Coronary artery (tissue), 2 donors: ENCODE data around the gene FOXP4.

Experiments
- DNase-seq: peaks from one replicate; pipeline ENCODE4 v3.0.0-alpha.2; 2017; ENCODE audit warnings: low spot score
- H3K27ac ChIP-seq, 2 donors: fragments of 200-600 bp; sonication (generic); one replicate each; pipeline ENCODE4 v1.5.1; 2016 to 2019
- H3K4me3 ChIP-seq: fragments of 200-600 bp; sonication (generic); 2 replicates; pipeline ENCODE4 v1.5.1; 2016; ENCODE audit warnings: mild to moderate bottlenecking, moderate library complexity
- CTCF ChIP-seq: fragments of 200-600 bp; sonication (generic); IDR thresholded peaks from one replicate; pipeline ENCODE4 v1.5.1; 2019; ENCODE audit warnings: antibody characterized with exemption

The FOXP4 gene

GRCh38 chr6:41511443-41512060, 34.6 kb upstream of the FOXP4 start:
- Histone ChIP-seq H3K4me3 (no peak overlapping the region), H3K27ac (no peak overlapping the region)
- TF ChIP-seq CTCF: no peak
- no peak for DNase-seq

GRCh38 chr6:41512146-41512701, 34.0 kb upstream of the FOXP4 start:
- Histone ChIP-seq H3K27ac (no peak overlapping the region), H3K4me3 (no peak overlapping the region)
- no peak for DNase-seq
- TF ChIP-seq CTCF: no peak

- no peak for DNase-seq
- H3K27ac ChIP-seq: no peak overlapping the region
- no peak overlapping the region for H3K4me3 ChIP-seq
- no peak for TF ChIP-seq CTCF
Observed at GRCh38 chr6:41515995-41516394, 30.2 kb upstream of the FOXP4 start.

GRCh38 chr6:41518118-41518517, 28.1 kb upstream of the FOXP4 start:
- no peak overlapping the region for H3K27ac ChIP-seq
- no peak for DNase-seq
- H3K4me3 ChIP-seq: no peak overlapping the region
- TF ChIP-seq CTCF: no peak

GRCh38 chr6:41519305-41519744, 26.9 kb upstream of the FOXP4 start:
- no peak overlapping the region for H3K4me3 ChIP-seq
- TF ChIP-seq CTCF: no peak
- DNase-seq: no peak
- H3K27ac ChIP-seq: no peak overlapping the region

GRCh38 chr6:41519745-41520699, 26.2 kb upstream of the FOXP4 start:
- TF ChIP-seq CTCF: no peak
- no peak for DNase-seq
- H3K4me3 ChIP-seq: no peak overlapping the region
- no peak overlapping the region for H3K27ac ChIP-seq
